OCI-LY7 (cell line): ENCODE measurements around the gene ADAMTSL2.

Source experiments
- CTCF ChIP-seq: fragments of 200-600 bp; sonication (generic); conservative IDR thresholded peaks from 2 replicates; pipeline ENCODE4 v1.5.1; 2014; ENCODE audit warnings: mild to moderate bottlenecking, antibody characterized with exemption, low read length, moderate library complexity, mixed read lengths
- EZH2phosphoT487 ChIP-seq: fragments of 200-600 bp; sonication (generic); IDR thresholded peaks from 2 replicates; pipeline ENCODE4 v1.6.1; 2018; ENCODE audit warnings: low read depth, borderline replicate concordance, mild to moderate bottlenecking, mixed run types, antibody characterized with exemption, low read length, moderate library complexity, mixed read lengths

DNA sequence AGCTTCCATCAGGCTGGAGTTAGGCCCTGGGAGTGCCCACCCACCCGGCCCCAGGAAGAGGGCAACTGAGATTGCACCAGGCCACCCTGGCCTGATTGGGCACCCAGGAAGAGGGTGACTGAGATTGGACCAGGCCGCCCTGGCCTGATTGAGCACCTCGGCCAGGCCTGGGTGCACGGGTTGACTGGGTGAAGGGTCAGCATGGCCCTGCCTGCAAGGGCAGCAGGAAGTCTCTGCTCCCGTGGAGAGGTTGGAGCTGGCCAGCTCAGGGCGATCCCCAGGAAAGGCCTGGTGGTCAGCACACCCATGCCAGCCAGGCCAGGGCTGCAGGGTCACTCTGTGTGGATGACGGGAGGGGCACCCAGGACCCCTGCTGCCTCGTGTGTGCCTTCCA is 11.8 kb downstream of the ADAMTSL2 start:
- TF ChIP-seq CTCF (no peak), EZH2phosphoT487 (no peak)
